ENCODE data around the gene EIF3CL.
"Not testable (repeated sequence)": the region's sequence is repeated elsewhere in the genome, so short reads cannot be mapped to it uniquely, and the experiment has no call there.

EIF3CL gene, protein sequence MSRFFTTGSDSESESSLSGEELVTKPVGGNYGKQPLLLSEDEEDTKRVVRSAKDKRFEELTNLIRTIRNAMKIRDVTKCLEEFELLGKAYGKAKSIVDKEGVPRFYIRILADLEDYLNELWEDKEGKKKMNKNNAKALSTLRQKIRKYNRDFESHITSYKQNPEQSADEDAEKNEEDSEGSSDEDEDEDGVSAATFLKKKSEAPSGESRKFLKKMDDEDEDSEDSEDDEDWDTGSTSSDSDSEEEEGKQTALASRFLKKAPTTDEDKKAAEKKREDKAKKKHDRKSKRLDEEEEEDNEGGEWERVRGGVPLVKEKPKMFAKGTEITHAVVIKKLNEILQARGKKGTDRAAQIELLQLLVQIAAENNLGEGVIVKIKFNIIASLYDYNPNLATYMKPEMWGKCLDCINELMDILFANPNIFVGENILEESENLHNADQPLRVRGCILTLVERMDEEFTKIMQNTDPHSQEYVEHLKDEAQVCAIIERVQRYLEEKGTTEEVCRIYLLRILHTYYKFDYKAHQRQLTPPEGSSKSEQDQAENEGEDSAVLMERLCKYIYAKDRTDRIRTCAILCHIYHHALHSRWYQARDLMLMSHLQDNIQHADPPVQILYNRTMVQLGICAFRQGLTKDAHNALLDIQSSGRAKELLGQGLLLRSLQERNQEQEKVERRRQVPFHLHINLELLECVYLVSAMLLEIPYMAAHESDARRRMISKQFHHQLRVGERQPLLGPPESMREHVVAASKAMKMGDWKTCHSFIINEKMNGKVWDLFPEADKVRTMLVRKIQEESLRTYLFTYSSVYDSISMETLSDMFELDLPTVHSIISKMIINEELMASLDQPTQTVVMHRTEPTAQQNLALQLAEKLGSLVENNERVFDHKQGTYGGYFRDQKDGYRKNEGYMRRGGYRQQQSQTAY

DNA sequence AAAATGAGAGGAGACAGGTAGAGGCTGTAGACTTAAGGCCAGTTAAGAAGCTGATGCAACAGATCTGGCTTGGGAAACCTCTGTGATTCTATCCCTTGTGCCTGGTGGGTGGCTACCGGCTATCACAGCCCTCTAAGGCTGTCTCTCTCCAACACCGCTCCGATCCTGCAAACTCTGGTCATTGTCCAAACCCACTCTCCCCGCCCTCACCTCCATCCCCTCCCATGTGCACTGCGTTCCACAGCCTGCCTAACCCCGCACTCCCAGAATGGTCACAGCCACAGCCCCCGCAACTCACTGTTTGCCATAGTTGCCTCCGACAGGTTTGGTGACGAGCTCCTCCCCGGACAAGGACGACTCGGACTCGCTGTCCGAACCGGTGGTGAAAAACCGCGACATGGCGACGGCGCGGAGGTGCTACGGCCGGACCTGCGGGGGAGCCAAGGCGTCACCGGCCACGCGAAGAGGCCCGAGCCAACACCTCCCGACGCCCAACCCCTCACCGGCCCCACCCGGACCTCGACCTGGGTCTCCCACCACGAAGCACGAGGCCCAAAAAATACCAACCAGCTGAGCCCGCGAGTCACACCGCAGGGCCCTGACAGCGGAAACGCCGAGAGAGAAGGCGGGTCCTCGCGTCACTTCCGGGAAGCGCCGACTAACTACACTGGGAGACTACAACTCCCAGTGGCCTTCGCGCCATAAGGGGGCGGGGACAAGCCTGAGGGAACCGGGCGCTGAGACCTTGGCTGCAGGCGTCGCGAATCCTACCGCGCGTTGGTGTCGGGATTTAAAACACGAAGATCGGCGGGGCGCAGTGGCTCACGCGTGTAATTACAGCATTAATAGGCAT, at the start of gene EIF3CL:
EIF3CL (minus strand) TSS at position 622 of the 853 bp plus-strand sequence; CDS start at position 399, 223 bp downstream.
- not testable (repeated sequence) for DNase-seq

DNA sequence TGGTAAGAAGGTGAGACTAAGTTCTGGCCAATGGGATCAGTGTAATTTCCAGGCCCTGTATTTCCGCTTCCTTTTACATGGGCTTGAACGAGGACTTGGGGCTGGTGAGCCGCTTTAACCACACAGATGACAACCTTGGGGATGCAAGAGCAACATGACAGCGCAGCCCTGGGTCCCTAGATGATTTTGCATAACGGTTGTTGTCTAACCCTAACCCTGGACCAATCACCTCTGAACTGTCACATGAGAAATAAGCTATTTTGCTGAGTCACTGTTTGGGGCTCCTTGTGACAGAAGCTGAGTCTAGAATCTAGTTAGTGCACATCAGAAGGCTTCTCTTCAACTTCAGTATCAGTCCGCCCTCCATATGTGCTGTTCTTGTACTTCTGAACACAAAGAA, 43.4 kb upstream of the EIF3CL start:
- DNase-seq = not testable (repeated sequence)

DNA sequence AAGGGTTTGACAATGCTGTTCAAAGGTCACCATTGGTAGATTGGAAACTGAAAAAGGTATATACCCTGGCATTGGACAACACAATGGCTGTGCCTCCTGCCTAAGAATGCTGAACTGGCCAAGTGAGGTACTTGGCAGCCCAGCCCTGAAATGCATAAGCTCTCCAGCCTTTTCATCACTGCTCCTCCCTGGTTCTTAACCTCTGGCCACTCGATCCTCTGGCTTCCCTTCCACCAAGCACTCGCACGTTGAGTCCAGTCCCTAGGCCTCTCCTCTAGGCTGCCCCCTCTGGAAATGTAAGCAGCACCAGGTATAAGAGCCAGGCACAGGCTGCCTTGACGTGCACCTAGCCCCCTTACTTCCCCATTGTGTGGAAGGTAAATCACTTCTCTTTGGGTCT, 42.7 kb upstream of the EIF3CL start:
- not testable (repeated sequence) for DNase-seq

DNA sequence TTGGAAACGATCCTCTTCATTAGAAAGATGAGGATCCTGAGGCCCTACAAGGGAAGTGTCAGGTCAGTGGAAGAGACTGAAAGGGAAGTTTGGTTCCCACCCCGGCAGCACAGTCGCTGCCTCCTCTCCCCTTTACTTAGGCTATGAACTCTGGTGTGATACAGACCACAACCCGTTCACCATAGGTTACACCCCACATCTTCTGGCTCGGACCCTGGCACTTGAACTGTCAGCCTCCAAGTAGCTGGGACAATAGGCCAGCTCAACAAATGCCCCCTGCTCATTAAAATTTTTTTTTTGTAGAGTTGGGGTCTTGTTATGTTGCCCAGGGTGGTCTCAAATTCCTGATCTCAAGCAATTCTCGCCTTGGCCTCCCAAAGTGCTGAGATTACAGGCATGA, 40.3 kb upstream of the EIF3CL start:
- not testable (repeated sequence) for DNase-seq

DNA sequence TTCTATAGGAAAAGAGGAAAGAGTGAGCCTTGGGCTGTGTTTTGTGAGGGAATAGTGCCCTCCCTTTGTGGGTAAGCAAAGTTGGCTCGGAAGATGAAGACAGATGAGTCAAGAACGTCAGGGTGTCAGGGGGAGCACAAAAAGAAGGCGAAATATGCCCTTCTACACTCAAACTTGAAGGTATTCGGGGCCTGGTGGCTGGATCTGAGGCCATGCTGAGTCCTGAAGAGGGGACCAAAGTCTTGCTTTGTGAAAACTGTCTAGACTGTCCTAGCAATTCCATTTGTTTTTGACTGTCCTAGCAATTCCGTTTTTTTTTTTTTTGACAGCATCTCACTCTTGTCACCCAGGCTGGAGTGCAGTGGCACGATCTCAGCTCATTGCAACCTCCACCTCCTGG, 35.3 kb upstream of the EIF3CL start:
- DNase-seq = not testable (repeated sequence)

DNA sequence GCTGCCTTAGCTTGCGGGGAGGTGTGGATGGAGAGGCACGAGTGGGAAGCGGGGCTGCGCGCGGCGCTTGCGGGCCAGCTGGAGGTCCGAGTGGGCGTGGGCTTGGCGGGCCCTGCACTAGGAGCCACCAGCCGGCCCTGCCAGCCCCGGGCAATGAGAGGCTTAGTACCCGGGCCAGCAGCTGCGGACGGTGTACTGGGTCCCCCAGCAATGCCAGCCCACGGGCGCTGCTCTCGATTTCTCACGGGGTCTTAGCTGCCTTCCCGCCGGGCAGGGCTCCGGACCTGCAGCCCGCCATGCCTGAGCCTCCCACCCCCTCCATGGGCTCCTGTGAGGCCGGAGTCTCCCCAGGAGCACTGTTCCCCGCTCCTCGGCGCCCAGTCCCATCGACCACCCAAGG, 31.7 kb upstream of the EIF3CL start:
- DNase-seq = not testable (repeated sequence)

DNA sequence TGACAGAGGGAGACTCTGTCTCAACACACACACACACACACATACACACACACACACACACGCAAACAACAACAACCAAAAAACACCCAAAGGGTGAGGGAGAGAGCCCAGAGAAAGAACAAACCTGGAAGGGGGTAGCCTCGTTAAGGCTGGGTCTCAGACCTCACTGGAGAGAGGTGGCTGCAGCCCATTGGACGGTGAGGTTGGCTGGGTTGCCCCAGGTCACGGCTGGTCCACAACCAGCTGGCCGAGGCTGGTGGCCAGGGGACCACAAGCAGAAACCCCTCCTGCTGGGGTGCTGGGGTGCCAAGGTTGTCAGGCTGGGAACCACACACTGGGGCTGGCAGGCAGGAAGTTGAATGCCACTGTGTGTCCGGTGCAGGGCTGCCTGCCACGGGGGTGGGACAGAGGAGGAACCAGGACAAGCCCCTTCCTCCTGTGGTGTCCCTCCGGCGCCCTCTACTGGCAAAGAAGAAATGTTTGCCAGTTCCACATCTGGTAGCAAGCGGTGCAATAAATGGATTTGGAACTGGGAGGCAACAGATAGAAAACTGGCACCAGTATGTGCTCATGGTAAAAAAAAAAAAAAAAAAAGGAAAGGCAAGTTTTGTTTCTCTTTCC, 22.5 kb upstream of the EIF3CL start:
- DNase-seq = not testable (repeated sequence)

DNA sequence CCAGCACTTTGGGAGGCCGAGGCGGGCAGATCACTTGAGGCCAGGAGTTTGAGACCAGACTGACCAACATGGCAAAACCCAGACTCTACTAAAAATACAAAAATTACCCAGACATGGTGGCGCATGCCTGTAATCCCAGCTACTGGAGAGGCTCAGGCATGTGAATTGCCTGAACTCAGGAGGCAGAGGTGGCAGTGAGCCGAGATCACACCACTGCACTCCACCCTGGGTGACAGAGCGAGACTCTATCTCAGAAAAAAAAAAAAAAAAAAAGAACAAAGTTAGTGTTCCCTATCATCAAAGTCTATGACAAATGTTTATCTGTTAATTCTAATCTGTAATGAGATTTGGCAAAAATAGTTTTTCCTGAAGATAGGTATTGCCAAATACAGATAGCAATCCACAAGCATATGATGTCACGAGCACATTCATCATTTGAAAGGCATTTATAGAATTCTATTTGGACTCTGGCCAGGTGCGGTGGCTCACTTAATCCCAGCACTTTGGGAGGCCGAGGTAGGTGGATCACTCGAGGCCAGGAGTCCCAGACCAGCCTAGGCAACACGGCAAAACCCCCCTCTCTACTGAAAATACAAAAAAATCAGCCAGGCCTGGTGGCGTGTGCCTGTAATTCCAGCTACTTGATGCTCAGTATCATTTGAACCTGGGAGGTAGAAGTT, 17.6 kb upstream of the EIF3CL start:
- not testable (repeated sequence) for DNase-seq

DNA sequence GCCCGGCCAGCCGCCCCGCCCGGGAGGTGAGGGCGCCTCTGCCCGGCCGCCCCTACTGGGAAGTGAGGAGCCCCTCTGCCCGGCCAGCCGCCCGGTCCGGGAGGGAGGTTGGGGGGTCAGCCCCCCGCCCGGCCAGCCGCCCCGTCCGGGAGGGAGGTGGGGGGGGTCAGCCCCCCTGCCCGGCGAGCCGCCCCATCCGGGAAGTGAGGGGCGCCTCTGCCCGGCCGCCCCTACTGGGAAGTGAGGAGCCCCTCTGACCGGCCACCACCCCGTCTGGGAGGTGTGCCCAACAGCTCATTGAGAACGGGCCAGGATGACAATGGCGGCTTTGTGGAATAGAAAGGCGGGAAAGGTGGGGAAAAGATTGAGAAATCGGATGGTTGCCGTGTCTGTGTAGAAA, 13.4 kb upstream of the EIF3CL start:
- DNase-seq = not testable (repeated sequence)

DNA sequence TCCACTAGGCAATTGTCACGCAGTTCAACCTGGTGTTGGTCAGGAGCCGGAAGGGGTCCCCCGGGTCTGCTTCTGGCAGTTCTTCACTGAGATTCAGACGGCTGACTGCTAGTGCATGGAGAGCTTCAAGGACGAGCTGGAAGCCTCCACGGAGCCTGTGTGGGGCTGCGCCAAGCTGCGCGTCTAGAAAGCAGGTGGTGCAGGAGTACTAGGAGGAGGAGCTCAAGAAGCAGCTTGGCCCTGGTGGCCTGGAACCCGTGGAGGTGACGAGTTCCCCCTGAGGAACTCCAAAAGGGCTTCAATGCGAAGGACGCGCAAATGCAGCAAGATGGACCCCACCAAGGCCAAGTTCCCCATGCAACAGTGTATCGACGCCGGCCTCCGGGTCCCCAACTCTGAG, 10.9 kb upstream of the EIF3CL start:
- DNase-seq = not testable (repeated sequence)

DNA sequence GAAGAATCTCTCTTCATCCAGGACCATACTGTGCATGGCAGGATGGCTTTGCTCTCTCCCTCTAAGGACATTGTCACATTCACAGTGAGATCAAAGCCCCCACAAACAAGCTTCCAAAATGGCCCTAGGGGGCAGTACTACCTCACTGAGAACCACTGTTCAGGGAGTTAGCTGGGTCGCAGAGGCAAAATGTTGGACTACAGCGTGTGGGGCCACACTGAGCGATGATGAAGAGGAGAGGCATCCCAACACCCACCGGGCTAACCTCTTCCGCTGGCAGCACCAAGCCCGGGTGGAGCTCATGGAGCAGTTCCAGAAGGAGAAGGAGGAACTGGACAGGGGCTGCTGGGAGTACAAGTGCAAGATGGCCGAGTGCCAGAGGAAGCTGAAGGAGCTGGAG, 9.9 kb upstream of the EIF3CL start:
- not testable (repeated sequence) for DNase-seq

DNA sequence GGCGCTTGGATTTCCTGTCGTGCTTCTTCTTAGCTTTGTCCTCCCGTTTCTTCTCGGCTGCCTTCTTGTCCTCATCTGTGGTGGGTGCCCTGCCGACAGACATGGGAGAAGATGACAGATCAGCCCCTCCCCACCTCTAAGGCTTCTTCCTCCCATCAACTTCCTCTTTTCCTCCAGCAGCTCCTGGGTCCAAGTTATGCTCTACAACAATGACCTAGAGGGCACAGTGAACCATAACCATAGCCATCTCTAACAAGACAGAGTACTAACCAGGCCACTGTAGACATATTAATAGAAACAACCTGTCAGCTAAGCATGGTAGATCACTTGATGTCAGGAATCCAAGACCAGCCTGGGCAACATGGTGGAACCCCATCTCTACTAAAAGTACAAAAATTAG, 11.6 kb downstream of the EIF3CL start:
- not testable (repeated sequence) for DNase-seq

DNA sequence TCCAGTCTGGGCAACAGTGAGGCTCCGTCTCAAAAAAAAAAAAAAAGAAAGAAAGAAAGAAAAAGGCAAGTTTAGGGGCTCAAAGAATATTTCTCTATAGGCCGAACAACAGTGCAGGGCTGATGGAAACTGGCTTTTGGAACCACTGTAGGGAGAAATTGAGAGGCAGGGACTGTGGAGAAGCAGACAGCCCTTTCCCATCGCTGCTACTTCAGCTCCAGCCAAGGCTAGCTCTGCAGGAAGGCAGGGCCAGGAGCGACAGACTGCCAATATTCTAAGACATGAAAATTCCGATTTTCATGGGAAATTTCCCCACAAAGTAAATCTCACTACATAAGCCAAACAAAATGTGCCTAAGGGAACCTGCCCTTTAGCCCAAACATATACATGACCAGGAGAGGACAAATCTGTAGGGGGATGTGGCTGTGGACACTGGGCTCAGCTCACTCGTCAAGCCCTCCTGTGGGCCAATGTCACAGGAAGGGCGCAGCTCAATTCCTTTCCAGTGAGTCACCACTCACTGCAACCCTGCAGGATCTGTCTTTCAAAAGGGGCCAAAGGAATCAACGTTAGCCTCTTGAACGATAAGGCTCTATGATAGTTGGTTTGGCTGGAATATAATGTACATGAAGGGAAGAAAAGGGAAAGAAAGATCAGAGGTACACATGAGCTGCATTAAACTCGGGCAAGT, 21.3 kb downstream of the EIF3CL start:
- not testable (repeated sequence) for DNase-seq

DNA sequence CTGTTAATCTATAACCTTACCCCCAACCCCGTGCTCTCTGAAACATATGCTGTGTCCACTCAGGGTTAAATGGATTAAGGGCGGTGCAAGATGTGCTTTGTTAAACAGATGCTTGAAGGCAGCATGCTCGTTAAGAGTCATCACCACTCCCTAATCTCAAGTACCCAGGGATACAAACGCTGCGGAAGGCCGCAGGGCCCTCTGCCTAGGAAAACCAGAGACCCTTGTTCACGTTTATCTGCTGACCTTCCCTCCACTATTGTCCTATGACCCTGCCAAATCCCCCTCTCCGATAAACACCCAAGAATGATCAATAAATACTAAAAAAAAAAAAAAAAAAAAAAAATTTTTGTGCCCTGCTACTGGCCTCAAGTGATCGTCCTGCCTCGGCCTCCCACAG, 25.8 kb downstream of the EIF3CL start:
- DNase-seq = not testable (repeated sequence)

DNA sequence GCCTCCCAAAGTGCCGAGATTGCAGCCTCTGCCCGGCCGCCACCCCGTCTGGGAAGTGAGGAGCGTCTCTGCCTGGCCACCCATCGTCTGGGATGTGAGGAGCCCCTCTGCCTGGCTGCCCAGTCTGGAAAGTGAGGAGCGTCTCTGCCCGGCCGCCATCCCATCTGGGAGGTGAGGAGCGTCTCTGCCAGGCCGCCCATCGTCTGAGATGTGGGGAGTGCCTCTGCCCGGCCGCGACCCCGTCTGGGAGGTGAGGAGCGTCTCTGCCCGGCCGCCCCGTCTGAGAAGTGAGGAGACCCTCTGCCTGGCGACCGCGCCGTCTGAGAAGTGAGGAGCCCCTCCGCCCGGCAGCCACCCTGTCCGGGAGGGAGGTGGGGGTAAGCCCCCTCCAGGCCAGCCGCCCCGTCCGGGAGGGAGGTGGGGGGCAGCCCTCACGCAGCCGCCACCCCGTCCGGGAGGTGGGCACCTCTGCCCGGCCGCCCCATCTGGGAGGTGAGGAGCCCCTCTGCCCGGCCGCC, 26.5 kb downstream of the EIF3CL start:
- DNase-seq = not testable (repeated sequence)

DNA sequence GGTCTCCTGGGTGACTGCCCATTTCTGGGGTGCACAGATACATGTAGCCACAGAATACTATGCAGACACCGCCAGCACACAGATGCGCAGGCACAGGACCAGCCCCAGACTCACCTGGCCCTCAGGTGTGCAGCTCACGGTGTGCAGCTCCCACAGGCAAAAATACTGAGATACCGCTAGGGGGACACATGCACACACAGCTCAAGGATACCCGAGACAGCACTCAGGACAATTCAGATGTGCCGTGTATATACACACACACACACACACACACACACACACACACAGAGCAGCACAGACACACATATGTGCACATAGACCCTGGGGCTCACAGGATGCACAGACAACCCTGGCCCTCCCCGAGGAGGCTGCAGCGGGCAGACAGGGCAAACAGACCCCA, 28.5 kb downstream of the EIF3CL start:
- not testable (repeated sequence) for DNase-seq

DNA sequence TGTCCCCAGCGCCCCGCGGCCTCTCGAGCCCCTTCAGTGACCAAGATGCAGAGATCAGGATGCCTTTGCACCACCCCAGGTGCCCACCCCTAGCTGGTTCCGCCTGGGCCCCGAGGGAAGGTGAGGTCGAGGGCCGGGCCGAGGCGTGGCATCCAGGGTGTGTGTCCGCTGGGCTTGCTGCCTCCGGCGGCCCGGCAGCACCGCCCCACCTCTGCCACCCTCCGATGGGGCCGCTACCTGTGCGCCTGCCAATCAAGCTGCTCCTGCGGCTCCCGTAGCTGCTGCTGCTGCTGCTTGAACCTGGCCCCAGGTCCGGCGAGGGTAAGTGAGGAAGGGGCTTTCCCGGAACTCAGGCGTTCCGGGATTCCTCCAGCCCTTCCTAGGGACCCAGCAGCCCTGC, 29.4 kb downstream of the EIF3CL start:
- not testable (repeated sequence) for DNase-seq

DNA sequence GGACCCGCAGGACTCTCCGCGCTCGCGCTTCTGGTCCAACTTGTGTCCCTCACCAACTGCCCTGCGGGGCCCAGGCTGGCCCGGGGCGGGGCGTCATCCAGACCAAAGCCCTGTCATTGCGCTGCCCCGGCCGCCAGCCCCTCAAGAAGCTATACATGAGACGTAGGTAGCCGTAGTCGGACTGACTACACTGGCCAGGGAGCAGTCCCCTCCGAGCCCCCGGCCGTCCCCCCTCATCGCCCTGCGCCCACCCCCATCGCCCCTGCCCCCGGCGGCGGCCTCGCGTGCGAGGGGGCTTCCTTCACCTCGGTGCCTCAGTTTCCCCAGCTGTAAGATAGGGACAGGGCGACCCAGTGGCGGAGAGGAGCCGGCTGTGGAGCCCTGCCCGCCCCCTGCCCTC, 35.7 kb downstream of the EIF3CL start:
- not testable (repeated sequence) for DNase-seq

DNA sequence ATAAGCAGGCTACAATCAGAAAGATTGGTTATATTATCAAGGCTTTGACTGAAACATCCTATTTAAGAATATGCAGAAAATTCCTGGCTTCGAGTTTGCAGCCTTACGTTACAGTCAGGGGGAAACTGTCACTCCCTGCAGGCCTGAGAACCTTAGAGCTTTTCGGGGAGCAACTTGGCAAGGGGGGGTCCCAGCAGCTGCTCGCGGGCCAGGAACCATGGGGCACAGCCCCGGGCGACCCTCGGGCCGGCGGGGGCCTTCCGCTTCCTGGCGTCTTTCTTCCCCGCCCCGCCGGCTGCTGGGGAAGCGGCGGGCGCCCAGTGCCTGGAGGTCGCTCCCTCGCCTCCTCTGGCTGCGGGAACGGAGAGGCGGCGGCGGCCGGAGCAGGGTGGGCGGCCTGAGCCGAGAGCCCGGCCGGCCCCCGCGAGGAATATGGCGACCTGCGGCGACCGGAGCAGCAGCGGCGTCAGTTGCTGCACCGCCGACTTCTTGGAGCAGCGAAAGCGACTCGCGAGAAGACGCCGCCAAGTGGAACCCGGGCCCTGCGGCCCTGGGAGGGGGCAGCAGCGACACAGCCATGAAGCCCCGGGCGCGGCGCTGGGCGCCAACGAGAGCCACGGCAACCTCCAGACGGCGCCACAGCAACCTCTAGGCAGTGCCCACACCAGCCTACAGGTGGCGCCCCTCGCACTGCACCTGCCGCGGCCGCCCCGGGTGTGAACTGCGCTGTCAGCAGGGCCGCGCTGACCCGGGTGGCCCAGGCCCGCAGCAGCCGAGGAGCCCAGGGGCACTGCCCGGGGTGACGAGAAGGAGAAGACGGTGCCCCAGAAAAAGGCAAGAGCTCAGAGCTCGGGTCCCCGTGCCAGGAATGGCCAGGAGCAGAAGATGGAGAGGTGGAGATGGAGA, 39.1 kb downstream of the EIF3CL start:
- not testable (repeated sequence) for DNase-seq
